Cardiac fibroblast (primary cell): ENCODE measurements around the gene ZBED1.
"Not testable (repeated sequence)": the region's sequence is repeated elsewhere in the genome, so short reads cannot be mapped to it uniquely, and the experiment has no call there.

Experiments used
- DNase-seq, 2 donors: peaks; one replicate each; pipeline versions ENCODE4 v3.0.0 to v3.0.0-alpha.2; 2010; ENCODE audit warnings: low read depth in 2 of 2
- H3K4me3 ChIP-seq, 2 donors: replicated peaks in 1 of 2; 1 replicate in 1 of 2; 2 replicates in 1 of 2; pipeline ENCODE4 v1.5.1; 2011; ENCODE audit warnings: low read depth in 2 of 2, low read length in 2 of 2, mild to moderate bottlenecking in 2 of 2, moderate library complexity in 1 of 2
- TF ChIP-seq, protein P1 (sequence below): IDR thresholded peaks from one replicate; pipeline ENCODE4 v1.5.1; 2011; ENCODE audit warnings: low read depth, mild to moderate bottlenecking, low read length, inconsistent platforms

ZBED1 gene

DNA sequence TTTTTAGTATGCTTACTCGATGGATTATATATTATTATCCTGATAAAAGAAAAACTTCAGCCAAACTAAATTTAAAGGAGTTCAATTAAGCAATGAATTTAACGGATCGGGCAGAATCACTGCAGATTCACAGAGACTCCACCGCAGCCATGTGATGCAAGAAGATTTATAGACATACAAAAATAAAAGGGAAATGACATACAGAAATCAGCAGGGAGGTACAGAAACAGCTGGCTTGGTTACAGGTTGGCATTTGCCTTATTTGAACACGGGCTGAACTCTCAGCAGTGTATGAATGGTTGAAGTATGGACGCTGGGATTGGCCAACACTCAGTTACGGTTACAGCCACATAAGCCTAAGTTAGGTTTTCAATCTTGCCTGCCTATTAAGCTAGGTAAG lies 35.4 kb upstream of the ZBED1 start:
- H3K4me3 ChIP-seq, result no peak overlapping the region
- DNase-seq, result no peak
- TF ChIP-seq, protein P1, sequence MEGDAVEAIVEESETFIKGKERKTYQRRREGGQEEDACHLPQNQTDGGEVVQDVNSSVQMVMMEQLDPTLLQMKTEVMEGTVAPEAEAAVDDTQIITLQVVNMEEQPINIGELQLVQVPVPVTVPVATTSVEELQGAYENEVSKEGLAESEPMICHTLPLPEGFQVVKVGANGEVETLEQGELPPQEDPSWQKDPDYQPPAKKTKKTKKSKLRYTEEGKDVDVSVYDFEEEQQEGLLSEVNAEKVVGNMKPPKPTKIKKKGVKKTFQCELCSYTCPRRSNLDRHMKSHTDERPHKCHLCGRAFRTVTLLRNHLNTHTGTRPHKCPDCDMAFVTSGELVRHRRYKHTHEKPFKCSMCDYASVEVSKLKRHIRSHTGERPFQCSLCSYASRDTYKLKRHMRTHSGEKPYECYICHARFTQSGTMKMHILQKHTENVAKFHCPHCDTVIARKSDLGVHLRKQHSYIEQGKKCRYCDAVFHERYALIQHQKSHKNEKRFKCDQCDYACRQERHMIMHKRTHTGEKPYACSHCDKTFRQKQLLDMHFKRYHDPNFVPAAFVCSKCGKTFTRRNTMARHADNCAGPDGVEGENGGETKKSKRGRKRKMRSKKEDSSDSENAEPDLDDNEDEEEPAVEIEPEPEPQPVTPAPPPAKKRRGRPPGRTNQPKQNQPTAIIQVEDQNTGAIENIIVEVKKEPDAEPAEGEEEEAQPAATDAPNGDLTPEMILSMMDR, result no peak

DNA sequence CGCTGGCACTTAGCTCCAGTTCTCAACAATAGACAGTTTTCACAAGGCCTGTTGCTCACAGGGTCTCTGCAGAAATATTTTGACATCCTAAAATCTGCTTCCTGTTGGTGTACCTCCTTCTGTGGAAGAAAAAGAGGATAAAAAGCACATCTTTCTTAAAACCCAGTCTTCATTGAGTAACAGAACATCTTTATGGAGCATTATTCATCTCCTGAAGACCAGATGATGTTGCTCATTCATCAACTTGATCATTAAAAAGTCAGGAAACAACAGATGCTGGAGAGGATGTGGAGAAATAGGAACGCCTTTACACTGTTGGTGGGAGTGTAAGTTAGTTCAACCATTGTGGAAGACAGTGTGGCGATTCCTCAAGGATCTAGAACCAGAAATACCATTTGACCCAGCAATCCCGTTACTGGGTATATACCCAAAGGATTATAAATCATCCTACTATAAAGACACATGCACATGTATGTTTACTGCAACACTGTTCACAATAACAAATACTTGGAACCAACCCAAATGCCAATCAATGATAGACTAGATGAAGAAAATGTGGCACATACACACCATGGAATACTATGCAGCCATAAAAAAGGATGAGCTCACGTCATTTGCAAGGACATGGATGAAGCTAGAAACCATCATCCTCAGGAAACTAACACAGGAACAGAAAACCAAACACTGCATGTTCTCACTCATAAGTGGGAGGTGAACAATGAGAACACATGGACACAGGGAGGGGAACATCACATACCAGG lies 33.7 kb upstream of the ZBED1 start:
- not testable (repeated sequence) for DNase-seq, H3K4me3 ChIP-seq

DNA sequence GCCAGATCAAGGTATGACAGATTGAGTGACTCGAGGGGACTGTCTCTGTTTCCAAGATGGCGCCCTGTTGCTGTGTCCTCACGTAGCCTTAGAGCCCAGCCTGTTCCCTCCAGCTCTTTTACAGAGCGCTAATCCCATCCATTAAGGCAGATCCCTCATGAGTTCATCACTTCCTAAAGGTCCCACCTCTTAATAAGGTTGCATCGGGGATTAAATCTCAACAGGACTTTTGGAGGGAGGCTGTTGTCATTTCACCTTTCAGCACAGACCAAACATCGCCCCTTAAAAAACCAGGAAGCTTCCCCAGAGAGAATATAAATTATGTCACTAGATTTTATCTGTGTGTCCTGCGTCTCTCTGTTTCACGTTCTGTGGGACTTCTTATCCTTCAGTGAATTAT lies 32.6 kb upstream of the ZBED1 start:
- TF ChIP-seq, protein P1, result no peak
- no peak for DNase-seq
- no peak overlapping the region for H3K4me3 ChIP-seq

DNA sequence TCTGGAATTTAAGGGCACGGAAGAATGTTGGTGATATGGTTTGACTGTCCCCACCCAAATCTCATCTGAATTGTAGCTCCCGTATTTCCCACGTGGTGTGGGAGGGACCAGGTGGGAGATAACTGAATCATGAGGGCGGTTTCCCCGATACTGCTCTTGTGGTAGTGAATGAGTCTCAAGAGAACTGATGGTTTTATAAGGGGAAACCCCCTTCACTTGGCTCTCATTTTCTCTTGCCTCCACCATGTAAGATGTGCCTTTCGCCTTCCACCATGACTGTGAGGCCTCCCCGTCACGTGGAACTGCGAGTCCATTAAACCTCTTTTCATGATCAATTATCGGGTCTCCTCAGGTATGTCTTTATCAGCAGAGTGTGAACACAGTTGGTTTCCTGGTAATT lies 25.6 kb upstream of the ZBED1 start:
- TF ChIP-seq, protein P1, result no peak
- H3K4me3 ChIP-seq, result no peak overlapping the region
- no peak for DNase-seq

DNA sequence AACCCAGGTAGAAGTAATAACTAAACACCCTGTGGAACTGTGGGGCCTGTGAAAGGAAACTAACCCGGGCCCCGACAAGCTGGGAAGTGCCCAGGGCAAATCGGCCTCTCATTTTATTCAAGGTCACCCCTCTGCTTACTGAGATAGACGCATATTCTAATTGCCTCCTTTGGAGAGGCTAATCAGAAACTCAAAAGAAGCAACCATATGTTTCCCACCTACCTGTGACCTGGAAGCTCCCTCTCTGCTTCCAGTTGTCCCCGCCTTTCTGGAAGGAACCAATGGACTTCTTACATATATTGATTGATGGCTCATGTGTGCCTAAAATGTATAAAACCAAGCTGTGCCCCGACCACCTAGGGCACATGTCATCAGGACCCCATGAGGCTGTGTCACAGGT lies 23.1 kb upstream of the ZBED1 start:
- no peak overlapping the region for H3K4me3 ChIP-seq
- TF ChIP-seq, protein P1, result no peak
- no peak for DNase-seq

DNA sequence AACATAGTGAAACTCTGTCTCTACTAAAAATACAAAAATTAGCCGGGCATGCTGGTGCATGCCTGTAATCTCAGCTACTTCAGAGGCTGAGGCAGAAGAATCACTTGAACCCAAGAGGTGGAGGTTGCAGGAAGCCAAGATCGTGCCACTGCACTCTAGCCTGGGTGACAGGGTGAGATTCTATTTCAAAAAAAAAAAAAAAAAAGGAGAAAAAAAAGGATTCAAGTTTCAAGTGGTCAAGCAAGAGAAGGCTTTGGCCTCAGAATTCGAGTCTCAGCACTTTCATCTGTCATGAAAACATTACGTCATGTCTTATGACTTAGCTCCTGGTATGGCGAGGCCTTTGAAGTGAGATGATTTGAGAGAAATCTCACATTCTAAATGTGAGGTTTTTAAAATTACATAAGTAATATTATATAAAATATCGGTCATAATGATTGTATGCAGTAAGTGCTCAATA lies 21.2 kb upstream of the ZBED1 start:
- TF ChIP-seq, protein P1, result no peak
- no peak for DNase-seq
- H3K4me3 ChIP-seq, result no peak overlapping the region

DNA sequence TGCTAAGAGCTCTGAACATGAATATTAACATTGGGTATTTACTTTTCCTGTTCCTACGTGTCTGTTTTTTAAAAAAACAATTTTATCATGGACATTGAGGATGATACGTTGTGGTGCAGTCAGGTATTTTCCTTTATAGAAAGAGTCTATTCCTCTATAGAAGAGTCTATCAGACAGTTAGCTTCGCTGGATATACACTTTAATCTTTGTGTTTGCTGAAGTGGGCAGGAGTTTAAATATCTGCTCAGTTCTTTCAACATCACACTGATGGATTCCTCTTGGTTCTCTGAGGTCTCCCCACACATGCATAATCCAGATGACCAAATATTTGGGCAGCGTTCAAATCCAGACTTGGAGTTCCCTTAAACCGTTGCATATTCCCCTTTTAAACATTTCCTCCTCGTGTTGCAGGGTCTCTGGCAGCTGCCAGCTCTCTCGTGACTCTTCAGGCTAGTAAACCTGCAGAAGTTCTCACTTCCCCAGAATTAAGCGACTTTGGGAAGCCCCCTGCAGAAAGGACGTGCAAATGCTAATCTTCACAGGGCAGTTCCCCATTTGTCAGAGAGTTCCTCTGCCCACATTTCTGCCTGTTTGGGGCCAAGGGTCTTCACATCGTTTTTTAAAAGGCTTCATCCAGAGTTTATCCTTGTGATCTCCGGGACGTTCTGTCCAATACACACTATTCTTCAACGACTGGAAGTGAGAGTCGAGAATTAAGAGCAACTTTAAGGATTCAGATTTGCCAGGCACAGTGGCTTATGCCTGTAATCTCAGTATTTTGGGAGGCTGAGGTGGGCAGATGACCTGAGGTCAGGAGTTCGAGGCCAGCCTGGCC lies 20.5 kb upstream of the ZBED1 start:
- H3K4me3 ChIP-seq, result no peak overlapping the region
- no peak for DNase-seq
- TF ChIP-seq, protein P1, result no peak
